IMR-90 (cell line): ENCODE data around the gene OR52M1. TPM values are rescaled to one million over a fixed set of nuclear protein-coding genes. Genes with fewer than 3 reads are reported as not detected.

ENCODE experiments used
- ATAC-seq: fragments of 200-7000 bp; cut with Tn5 transposase; 2 replicates; pipeline ENCODE4 v1.9.1; 2020; ENCODE audit warnings: low read depth, mild to moderate bottlenecking, moderate library complexity
- BruUV-seq: library from RNA; stranded (reverse); fragments of 400-500 nt; replicated peaks from 2 replicates; lab custom pipeline; 2021; lab: Mats Ljungman, UMichigan
- CTCF ChIA-PET: fragments of 300-600 bp; formaldehyde crosslinking; extraction: SDS; loops from one replicate; lab custom pipeline; 2021; ENCODE audit warnings: antibody characterized with exemption; lab: Yijun Ruan, JAX
- POLR2A ChIA-PET: fragments of 300-600 bp; sonication (Branson Sonifier 250); formaldehyde crosslinking; loops from one replicate; lab custom pipeline; 2022; ENCODE audit warnings: antibody characterized with exemption; ENCODE audit not compliant: unreplicated experiment; lab: Charles Lee
- DNase-seq: peaks from one replicate; pipeline ENCODE4 v3.0.0; 2013
- H2AFZ ChIP-seq: replicated peaks from 2 replicates; pipeline ENCODE3; 2013; ENCODE audit warnings: low read length, mild to moderate bottlenecking; ENCODE audit not compliant: poor library complexity
- H2AK5ac ChIP-seq: 2 replicates; pipeline ENCODE4 v1.6.1; 2013; ENCODE audit warnings: low read depth, low read length, inconsistent platforms
- H2AK9ac ChIP-seq: replicated peaks from 2 replicates; pipeline ENCODE3; 2013; ENCODE audit warnings: mild to moderate bottlenecking, low read depth, low read length, moderate library complexity; ENCODE audit not compliant: poor library complexity
- H2BK120ac ChIP-seq: 2 replicates; pipeline ENCODE4 v1.6.1; 2013; ENCODE audit warnings: low read depth, low read length, inconsistent platforms
- H2BK15ac ChIP-seq: 3 replicates; pipeline ENCODE4 v1.6.1; 2013; ENCODE audit warnings: low read depth, low read length, inconsistent platforms
- H2BK20ac ChIP-seq: 2 replicates; pipeline ENCODE4 v1.6.1; 2013; ENCODE audit warnings: low read depth, mild to moderate bottlenecking, inconsistent platforms, low read length, moderate library complexity
- H2BK5ac ChIP-seq: 2 replicates; pipeline ENCODE4 v1.6.1; 2013; ENCODE audit warnings: mild to moderate bottlenecking, low read depth, low read length, inconsistent platforms; ENCODE audit not compliant: poor library complexity, severe bottlenecking
- H3K14ac ChIP-seq: replicated peaks from 2 replicates; pipeline ENCODE4 v1.6.1; 2013; ENCODE audit warnings: low read depth, low read length, inconsistent platforms
- H3K18ac ChIP-seq: 2 replicates; pipeline ENCODE4 v1.6.1; 2013; ENCODE audit warnings: low read depth, low read length, control low read depth
- H3K23ac ChIP-seq: 2 replicates; pipeline ENCODE4 v1.6.1; 2013; ENCODE audit warnings: low read depth, low read length, inconsistent platforms
- H3K27ac ChIP-seq: 2 replicates; pipeline ENCODE4 v1.5.1; 2013; ENCODE audit warnings: mild to moderate bottlenecking, control low read depth, low read length; ENCODE audit not compliant: insufficient read depth
- H3K27me3 ChIP-seq: 2 replicates; pipeline ENCODE4 v1.6.1; 2013; ENCODE audit warnings: low read length; ENCODE audit not compliant: control insufficient read depth, insufficient read depth
- H3K36me3 ChIP-seq: 2 replicates; pipeline ENCODE4 v1.6.1; 2013; ENCODE audit warnings: low read length, mixed read lengths; ENCODE audit not compliant: control insufficient read depth, insufficient read depth
- H3K4ac ChIP-seq: 2 replicates; pipeline ENCODE4 v1.6.1; 2013; ENCODE audit warnings: low read depth, low read length, inconsistent platforms
- H3K4me1 ChIP-seq: 2 replicates; pipeline ENCODE4 v1.6.1; 2013; ENCODE audit warnings: low read length, mixed read lengths; ENCODE audit not compliant: control insufficient read depth, insufficient read depth
- H3K4me2 ChIP-seq: 2 replicates; pipeline ENCODE4 v1.6.1; 2013; ENCODE audit warnings: low read depth, mild to moderate bottlenecking, control low read depth, low read length, moderate library complexity
- H3K4me3 ChIP-seq: 2 replicates; pipeline ENCODE4 v1.5.1; 2013; ENCODE audit warnings: low read depth, mild to moderate bottlenecking, control low read depth, low read length, moderate library complexity; ENCODE audit not compliant: insufficient read depth
- H3K56ac ChIP-seq: 2 replicates; pipeline ENCODE4 v1.6.1; 2013; ENCODE audit warnings: low read length, inconsistent platforms; ENCODE audit not compliant: insufficient read depth; ENCODE audit errors: extremely low read depth
- H3K79me1 ChIP-seq, 2 experiments: 2 replicates each; pipeline ENCODE4 v1.6.1; 2013; ENCODE audit warnings: low read length in 2 of 2, inconsistent platforms in 1 of 2, low read depth in 1 of 2
- H3K9ac ChIP-seq: 2 replicates; pipeline ENCODE4 v1.6.1; 2013; ENCODE audit warnings: low read depth, low read length, control low read depth
- H3K9me1 ChIP-seq: 2 replicates; pipeline ENCODE4 v1.6.1; 2013; ENCODE audit warnings: low read length, inconsistent platforms; ENCODE audit not compliant: insufficient read depth
- H3K9me3 ChIP-seq: 2 replicates; pipeline ENCODE4 v1.6.1; 2013; ENCODE audit warnings: low read length; ENCODE audit not compliant: control insufficient read depth, insufficient read depth
- H4K20me1 ChIP-seq: 2 replicates; pipeline ENCODE4 v1.6.1; 2013; ENCODE audit warnings: low read length, inconsistent platforms; ENCODE audit not compliant: insufficient read depth
- H4K5ac ChIP-seq: 2 replicates; pipeline ENCODE4 v1.6.1; 2013; ENCODE audit warnings: mild to moderate bottlenecking, low read depth, low read length, control low read depth
- H4K8ac ChIP-seq, 2 experiments: 2 replicates each; pipeline ENCODE4 v1.6.1; 2013; ENCODE audit warnings: low read depth in 2 of 2, low read length in 2 of 2, control low read depth in 1 of 2, inconsistent platforms in 1 of 2
- H4K91ac ChIP-seq: 2 replicates; pipeline ENCODE4 v1.6.1; 2013; ENCODE audit warnings: low read depth, low read length, inconsistent platforms; ENCODE audit not compliant: insufficient read depth
- CHD1 ChIP-seq: IDR thresholded peaks from 2 replicates; pipeline ENCODE4 v1.6.1; 2012; ENCODE audit warnings: low read depth, low read length, improper control_type of control experiment
- MAFK ChIP-seq: IDR thresholded peaks from 2 replicates; pipeline ENCODE4 v1.6.1; 2012; ENCODE audit warnings: low read depth, low read length, improper control_type of control experiment
- MAZ ChIP-seq: IDR thresholded peaks from 2 replicates; pipeline ENCODE4 v1.6.1; 2012; ENCODE audit warnings: low read depth, mild to moderate bottlenecking, low read length, improper control_type of control experiment, moderate library complexity, borderline replicate concordance
- RCOR1 ChIP-seq: IDR thresholded peaks from 2 replicates; pipeline ENCODE4 v1.6.1; 2012; ENCODE audit warnings: mild to moderate bottlenecking, low read length, improper control_type of control experiment; ENCODE audit not compliant: insufficient replicate concordance
- SMC3 ChIP-seq: fragments of 150-350 bp; IDR thresholded peaks from 2 replicates; pipeline ENCODE4 v1.6.1; 2016; ENCODE audit warnings: low read depth, mild to moderate bottlenecking, antibody characterized with exemption, low read length, moderate library complexity
- WGBS, 2 experiments: methylation state at CpG; one replicate each; pipeline versions ENCODE4 v1.1.5 to v1.1.7; 2013; ENCODE audit warnings: missing lambda C conversion rate in 2 of 2; ENCODE audit not compliant: insufficient read length in 1 of 2; ENCODE audit errors: extremely low coverage in 2 of 2; 5-methylcytosine and 5-hydroxymethylcytosine counted together
- dilution Hi-C: fragments of 300-500 bp; cut with HindIII; formaldehyde crosslinking; loops from one replicate; pipeline ENCODE4 v1.14.3; 2018; ENCODE audit warnings: low sequenced_read_pairs; ENCODE audit not compliant: unreplicated experiment
- in situ Hi-C: fragments of 300-500 bp; cut with MboI; formaldehyde crosslinking; loops from 3 replicates; pipeline ENCODE4 v1.14.3; 2019; ENCODE audit warnings: low sequenced_read_pairs, inconsistent platforms, mixed read lengths
- intact Hi-C: fragments of 100-400 bp; cut with micrococcal nuclease; formaldehyde crosslinking; loops from 2 replicates; pipeline ENCODE4 v1.10.0; 2022
- polyA plus RNA-seq, 3 experiments: library from polyadenylated mRNA; depleted of rRNA; stranded (reverse); fragments of >200 nt; gene quantifications; 2 replicates each; pipeline ENCODE4 v1.2.3, GENCODE V29; 2012; ENCODE audit warnings: low replicate concordance in 1 of 3
- total RNA-seq: library from RNA; depleted of rRNA; stranded (reverse); fragments of >200 nt; gene quantifications from 2 replicates; pipeline ENCODE4 v1.2.3, GENCODE V29; 2012
- TF ChIP-seq, protein P1 (sequence below): conservative IDR thresholded peaks from 2 replicates; pipeline ENCODE4 v1.5.1; 2012; ENCODE audit warnings: mild to moderate bottlenecking, low read depth, low read length, improper control_type of control experiment

Gene OR52M1
- total and polyA plus RNA-seq, 2 of the 4 experiments (the other 2 are of a cell fraction): not detected

GRCh38 chr11:4560467-4560866, 15.5 kb downstream of the OR52M1 start:
- TF ChIP-seq CHD1: no peak
- TF ChIP-seq RCOR1: no peak
- TF ChIP-seq, protein P1, sequence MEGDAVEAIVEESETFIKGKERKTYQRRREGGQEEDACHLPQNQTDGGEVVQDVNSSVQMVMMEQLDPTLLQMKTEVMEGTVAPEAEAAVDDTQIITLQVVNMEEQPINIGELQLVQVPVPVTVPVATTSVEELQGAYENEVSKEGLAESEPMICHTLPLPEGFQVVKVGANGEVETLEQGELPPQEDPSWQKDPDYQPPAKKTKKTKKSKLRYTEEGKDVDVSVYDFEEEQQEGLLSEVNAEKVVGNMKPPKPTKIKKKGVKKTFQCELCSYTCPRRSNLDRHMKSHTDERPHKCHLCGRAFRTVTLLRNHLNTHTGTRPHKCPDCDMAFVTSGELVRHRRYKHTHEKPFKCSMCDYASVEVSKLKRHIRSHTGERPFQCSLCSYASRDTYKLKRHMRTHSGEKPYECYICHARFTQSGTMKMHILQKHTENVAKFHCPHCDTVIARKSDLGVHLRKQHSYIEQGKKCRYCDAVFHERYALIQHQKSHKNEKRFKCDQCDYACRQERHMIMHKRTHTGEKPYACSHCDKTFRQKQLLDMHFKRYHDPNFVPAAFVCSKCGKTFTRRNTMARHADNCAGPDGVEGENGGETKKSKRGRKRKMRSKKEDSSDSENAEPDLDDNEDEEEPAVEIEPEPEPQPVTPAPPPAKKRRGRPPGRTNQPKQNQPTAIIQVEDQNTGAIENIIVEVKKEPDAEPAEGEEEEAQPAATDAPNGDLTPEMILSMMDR: no peak
- TF ChIP-seq MAFK: no peak
- TF ChIP-seq SMC3: no peak
- no peak for TF ChIP-seq MAZ
- Histone ChIP-seq H3K4me1 (no peaks in the 10 kb centered on the region), H2BK120ac (no peak overlapping the region), H3K79me1 (no peaks in the 10 kb centered on the region), H4K20me1 (no peaks in the 10 kb centered on the region), H2AFZ (no peak overlapping the region), H2BK5ac (no peak overlapping the region), H3K4ac (no peak overlapping the region), H2BK15ac (no peak overlapping the region), H2AK9ac (no peak overlapping the region), H3K23ac (no peak overlapping the region), H3K14ac (no peak overlapping the region), H4K5ac (no peak overlapping the region), H3K4me3 (no peak overlapping the region), H4K8ac (no peak overlapping the region), H3K18ac (no peak overlapping the region), H3K9me3 (no peaks in the 10 kb centered on the region), H3K9ac (no peak overlapping the region), H3K4me2 (no peak overlapping the region), H3K9me1 (no peaks in the 10 kb centered on the region), H2BK20ac (no peak overlapping the region), H2AK5ac (no peak overlapping the region), H3K27ac (no peak overlapping the region), H4K91ac (no peak overlapping the region), H3K27me3 (no peaks in the 10 kb centered on the region), H3K56ac (no peak overlapping the region), H3K36me3 (no peaks in the 10 kb centered on the region)
- DNase-seq: no peak
- dilution Hi-C loops: no loop called here
- no CpG with 5 or more reads among the region's 1 CpG for WGBS, 2 experiments
- no TSS peak for BruUV-seq
- in situ Hi-C loops: no loop called here
- CTCF ChIA-PET: no interaction called here
- intact Hi-C loops: no loop called here
- POLR2A ChIA-PET: no interaction called here
- no peak for ATAC-seq
